Activated CD4-positive, alpha-beta T cell treated with anti-CD3 and anti-CD28 coated beads for 1 hour (primary cell): ENCODE results near the gene GIGYF2.
"Not testable (repeated sequence)": the region's sequence is repeated elsewhere in the genome, so short reads cannot be mapped to it uniquely, and the experiment has no call there.

ENCODE experiments used
- DNase-seq: peaks from one replicate; pipeline ENCODE4 v3.0.0-alpha.2; 2020

The GIGYF2 gene

GRCh38 chr2:232688201-232688600, 8.9 kb upstream of the GIGYF2 start:
- DNase-seq: no peak

- DNase-seq: no peak
Measured at GRCh38 chr2:232689152-232689910, 7.8 kb upstream of the GIGYF2 start.

GRCh38 chr2:232691117-232691516, 6.0 kb upstream of the GIGYF2 start:
- DNase-seq: not testable (repeated sequence)

- no peak for DNase-seq
Measured at GRCh38 chr2:232693344-232693743, 3.8 kb upstream of the GIGYF2 start.

- no peak for DNase-seq
Measured at GRCh38 chr2:232696609-232697058, 497 bp upstream of the GIGYF2 start.

GRCh38 chr2:232697807-232698110, 628 bp downstream of the GIGYF2 start:
- DNase-seq: no peak

GRCh38 chr2:232698556-232699091, 1.5 kb downstream of the GIGYF2 start:
- DNase-seq: no peak

GRCh38 chr2:232699110-232699509, 2.0 kb downstream of the GIGYF2 start:
- DNase-seq: no peak

GRCh38 chr2:232700154-232700553, 3.0 kb downstream of the GIGYF2 start:
- DNase-seq: no peak

- DNase-seq: no peak
Measured at GRCh38 chr2:232707076-232707475, 9.9 kb downstream of the GIGYF2 start.

- no peak for DNase-seq
Measured at GRCh38 chr2:232713505-232713904, 16.4 kb downstream of the GIGYF2 start.

GRCh38 chr2:232714969-232715368, 17.8 kb downstream of the GIGYF2 start:
- no peak for DNase-seq

- not testable (repeated sequence) for DNase-seq
Measured at GRCh38 chr2:232720056-232720455, 22.9 kb downstream of the GIGYF2 start.

- no peak for DNase-seq
Measured at GRCh38 chr2:232721261-232721660, 24.1 kb downstream of the GIGYF2 start.

- DNase-seq: no peak
Measured at GRCh38 chr2:232721882-232722281, 24.8 kb downstream of the GIGYF2 start.

GRCh38 chr2:232723027-232723426, 25.9 kb downstream of the GIGYF2 start:
- DNase-seq: no peak

- no peak for DNase-seq
Measured at GRCh38 chr2:232728785-232729184, 31.7 kb downstream of the GIGYF2 start.

- DNase-seq: no peak
Measured at GRCh38 chr2:232731470-232731869, 34.3 kb downstream of the GIGYF2 start.

- no peak for DNase-seq
Measured at GRCh38 chr2:232741294-232741693, 44.2 kb downstream of the GIGYF2 start.

GRCh38 chr2:232741972-232742371, 44.8 kb downstream of the GIGYF2 start:
- no peak for DNase-seq

- DNase-seq: no peak
Measured at GRCh38 chr2:232744963-232745362, 47.8 kb downstream of the GIGYF2 start.

- no peak for DNase-seq
Measured at GRCh38 chr2:232748038-232748437, 50.9 kb downstream of the GIGYF2 start.

- DNase-seq: no peak
Measured at GRCh38 chr2:232749331-232749730, 52.2 kb downstream of the GIGYF2 start.

GRCh38 chr2:232750135-232750671, 53.1 kb downstream of the GIGYF2 start:
- no peak for DNase-seq

- DNase-seq: no peak
Measured at GRCh38 chr2:232757905-232758304, 60.8 kb downstream of the GIGYF2 start.
